ENCODE measurements around the gene ADGRL2.

ADGRL2 gene

DNA sequence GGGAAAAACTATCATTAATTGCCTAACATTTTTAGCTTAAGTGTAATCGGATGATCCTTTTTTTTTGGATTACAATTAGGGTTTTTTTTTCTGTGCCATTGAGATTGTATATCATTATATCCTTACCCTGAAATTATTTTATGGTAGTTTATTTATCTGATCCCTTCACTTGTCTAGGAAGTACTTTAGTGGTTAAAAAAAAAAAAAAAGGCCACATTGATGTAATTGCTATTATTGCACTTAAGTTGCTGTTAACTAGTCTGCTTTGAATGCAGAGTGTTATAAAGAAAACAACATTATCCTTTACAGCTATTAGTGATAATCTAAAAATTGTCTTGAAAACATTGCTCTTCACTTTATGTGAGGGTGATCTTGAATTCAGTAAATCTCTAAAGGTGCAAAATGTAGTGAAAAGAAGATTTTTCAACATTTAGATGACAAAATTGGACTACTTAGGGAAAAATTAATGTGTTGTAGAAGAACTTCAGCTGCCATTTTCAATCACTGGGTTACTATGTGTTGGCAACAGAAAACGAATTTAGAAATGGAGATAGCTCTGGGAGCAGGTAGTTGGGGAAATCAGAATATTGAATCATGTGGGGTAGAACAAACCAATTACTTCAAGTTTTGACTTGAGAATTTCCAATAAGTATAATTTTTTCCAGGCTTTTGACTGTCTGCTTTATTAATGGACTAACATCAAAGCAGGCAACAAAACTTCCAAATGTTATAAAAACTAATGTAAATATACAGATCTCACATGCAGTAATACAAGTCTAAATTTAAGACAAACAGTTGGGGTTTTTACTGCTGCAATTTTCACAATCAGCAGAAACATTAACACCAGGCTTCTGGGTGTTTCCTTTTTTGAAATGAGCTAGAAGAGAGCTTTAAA lies 5.0 kb downstream of the ADGRL2 start:
- no peak for DNase-seq (ENCODE audit: low read depth in 1 of 2, low spot score in 1 of 2)

DNA sequence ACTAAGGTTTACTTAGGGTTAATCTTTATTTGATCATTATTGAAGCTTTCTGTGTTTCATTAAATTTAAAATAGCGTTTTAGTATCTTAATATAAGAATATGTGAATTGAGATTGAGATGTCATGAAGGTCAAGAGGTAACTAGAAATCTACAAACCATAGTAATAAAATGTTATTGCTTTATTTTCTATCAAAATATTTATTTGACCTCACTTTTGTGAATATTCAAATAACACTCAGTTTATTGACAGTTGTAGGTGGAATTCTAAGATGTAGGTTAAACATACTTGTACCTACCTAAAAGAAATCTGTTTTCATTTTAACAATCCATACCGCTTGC lies 5.7 kb downstream of the ADGRL2 start:
- no peak for DNase-seq (ENCODE audit: low read depth in 1 of 2, low spot score in 1 of 2)

DNA sequence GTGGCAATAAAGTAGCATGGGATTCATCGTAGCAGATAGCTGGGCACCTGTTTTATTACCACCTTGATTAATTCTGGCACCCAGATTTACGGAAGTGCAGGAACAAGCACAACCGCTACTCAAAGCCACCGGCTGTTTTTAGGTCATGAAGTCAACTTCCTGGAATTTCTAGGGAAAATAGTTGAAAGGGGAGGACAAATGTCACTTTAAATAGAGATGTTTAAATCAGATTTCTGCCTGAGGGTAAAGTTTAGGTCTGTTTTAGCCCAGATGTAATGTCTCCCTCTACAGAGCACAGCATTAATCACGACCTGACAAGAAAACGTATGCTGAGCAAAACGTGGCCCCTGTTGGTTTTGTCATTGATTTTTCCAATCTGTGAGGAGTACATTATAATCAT lies 8.0 kb downstream of the ADGRL2 start:
- DNase-seq (ENCODE audit: low read depth in 1 of 2, low spot score in 1 of 2) = no peak

DNA sequence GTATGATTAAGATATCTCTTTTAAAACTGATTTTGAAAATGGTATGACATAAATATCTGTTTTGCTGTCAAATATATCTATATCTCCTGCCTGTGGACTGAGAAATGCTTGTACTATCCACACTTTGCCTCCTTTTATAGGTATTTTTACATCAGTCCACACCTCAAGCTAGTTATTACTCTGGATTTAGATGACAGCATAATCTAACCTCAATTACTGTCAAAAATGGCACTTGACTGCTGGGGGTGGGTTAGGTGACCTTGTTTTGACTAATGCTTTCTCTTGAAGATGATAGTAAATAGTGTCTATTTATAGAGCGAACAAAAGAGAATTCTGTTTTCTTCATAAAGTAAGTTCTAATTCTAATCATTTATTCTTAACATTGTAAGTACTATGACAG lies 9.1 kb downstream of the ADGRL2 start:
- DNase-seq (ENCODE audit: low read depth in 1 of 2, low spot score in 1 of 2) = no peak

DNA sequence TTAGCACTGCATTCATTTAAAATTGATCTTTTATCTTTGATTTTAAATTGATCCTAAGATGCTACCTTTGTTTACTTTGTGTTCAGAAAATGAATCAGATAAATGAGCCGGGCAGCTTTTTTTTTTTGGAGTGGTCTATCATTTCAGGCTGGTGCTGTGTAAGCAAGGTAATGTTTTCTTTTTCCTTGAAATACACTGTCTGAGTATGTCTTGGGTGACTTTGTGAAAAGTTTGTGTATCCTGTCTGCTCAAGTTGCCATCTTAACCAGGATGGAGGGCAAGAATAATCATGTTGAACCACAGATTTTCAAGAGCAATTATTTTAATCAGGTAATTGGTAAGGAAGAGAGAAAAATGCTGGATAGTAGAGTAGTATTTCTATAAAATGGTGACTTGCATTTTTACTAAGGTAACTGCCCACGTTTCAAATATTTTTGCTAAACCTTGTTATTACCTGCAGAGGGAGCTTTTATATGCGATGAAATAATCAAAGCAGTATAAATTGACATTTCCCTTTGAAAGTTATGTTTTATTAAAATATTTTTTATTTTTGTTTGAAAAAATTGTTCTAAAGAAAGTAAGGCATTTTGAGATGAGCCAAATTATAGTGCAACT lies 11.1 kb downstream of the ADGRL2 start:
- DNase-seq (ENCODE audit: low read depth in 1 of 2, low spot score in 1 of 2) = no peak

DNA sequence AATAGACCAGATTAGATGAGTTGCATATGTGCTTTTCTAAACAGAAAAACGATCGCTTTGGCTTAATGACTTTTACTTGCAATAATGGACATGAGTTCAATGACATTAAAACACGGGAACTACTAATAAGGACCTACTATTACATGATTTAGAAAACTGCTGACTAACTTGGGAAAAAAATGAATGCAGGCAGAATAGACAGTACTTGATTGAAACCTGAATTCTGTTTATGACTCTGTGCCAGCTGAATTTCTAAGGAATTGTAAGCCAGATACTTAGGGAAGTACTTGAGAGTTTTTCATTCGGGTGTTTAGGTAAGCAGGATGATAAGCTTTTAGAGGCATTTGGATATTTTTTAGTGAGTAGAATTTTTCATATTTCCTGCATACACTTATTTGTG lies 12.0 kb downstream of the ADGRL2 start:
- DNase-seq (ENCODE audit: low read depth in 1 of 2, low spot score in 1 of 2) = no peak

DNA sequence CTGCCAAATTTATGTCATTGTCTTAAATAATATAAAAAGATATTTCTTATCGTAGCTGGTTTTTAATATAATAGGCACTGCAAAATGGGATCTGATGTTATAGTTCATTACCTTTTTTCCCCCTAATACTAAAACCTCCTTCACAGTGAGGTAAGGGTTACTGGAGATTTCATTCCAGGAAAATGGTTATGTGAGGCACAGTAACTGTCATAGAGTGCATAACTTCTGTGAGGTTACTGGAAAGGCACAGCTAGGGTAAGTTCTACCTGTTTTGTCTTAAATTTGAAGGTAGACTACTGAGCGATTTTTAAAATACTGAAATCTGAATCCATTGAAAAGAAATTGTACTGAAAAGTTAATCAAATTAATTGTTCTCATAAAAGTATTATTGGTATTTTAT lies 13.0 kb downstream of the ADGRL2 start:
- DNase-seq (ENCODE audit: low read depth in 1 of 2, low spot score in 1 of 2) = no peak

DNA sequence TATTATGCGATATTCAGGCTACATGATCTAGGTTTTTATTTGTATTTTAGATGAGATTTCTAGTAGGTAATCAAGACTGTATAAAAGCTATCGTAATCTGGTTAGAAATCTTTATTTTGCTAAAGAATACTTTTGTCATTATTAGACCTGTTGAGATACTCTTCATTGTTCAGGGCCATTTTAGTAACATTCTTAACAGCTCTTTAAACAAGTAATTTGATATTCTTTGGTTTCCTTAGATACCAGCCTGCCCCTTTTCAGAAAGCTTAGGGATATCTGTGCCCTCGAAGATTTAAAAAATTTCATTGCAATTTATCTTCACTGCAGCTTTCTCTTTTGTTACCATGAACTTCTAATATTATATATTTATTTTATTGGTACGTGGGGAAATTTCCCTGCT lies 18.9 kb downstream of the ADGRL2 start:
- DNase-seq (ENCODE audit: low read depth in 1 of 2, low spot score in 1 of 2) = no peak

DNA sequence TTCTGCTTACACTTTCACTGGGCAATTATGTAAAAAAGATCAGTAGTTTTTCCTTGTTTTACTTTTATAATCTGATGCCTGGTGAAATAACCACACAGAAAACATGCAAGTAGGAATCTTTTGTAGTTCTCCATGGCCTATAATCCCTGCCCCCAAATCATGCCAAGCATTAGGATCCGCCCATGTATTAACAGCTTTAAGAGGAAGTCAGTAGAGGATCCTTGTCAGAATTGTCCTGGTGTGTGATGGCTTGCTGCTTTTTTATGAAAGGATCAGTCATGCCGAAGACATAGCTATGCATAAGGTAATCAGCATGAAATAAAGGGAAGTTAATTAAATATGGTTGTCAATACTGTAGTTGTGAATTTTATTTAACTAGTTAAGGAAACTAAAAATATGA lies 20.0 kb downstream of the ADGRL2 start:
- DNase-seq (ENCODE audit: low read depth in 1 of 2, low spot score in 1 of 2) = no peak

DNA sequence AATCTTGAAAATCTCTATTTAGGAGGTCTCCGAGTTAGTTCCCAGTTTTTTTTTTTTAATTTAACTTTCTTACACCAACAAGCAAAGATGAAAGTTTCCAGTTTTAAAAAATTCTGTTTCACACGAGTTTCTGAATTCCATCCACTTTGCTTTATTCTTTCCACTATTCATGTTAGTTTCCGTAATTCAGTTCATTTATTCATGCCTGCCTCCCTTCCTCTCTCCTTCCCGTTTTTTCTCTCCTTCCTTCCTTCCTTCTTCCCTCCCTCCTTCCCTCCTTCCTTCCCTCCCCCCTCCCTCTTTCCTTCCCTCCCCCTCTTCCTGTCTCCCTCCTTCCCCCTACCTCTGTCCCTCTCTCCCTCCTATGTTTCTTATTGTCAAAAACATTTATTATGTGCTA lies 22.3 kb downstream of the ADGRL2 start:
- no peak for DNase-seq (ENCODE audit: low read depth in 1 of 2, low spot score in 1 of 2)

DNA sequence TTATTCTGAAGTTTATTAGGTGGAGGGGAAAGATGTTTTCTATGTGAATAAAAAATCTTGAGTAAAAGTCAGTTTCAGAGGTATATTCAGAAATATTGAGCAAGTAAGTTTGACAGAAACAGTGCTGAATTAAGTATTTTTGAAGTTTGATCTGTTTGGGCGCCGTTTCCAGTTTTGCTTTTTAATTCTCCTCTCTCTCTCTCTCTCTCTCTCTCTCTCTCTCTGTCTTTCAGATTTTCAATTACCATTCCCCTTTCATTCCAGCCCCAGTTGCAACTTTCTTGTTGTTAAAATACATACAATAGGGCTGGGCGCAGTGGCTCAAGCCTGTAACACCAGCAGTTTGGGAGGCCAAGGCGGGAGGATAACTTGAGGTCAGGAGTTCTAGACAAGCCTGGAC lies 24.0 kb downstream of the ADGRL2 start:
- DNase-seq (ENCODE audit: low read depth in 1 of 2, low spot score in 1 of 2) = no peak

DNA sequence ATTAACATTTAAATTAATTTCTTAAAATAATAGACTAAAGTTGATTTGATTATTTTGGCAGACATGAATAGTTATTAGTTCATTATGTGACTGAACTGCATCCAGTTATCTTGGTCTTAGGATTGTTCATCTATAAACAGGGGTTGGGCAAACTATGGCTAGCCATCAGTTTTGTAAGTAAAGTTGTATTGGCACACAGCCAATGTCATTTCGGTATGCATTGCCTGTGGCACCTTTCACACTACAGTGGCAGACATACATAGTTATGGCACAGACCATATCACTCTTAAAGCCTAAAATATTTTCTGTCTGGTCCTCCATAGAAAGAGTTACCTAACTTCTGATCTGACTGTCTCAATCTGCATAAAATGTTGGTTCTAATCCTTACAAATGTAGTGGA lies 27.2 kb downstream of the ADGRL2 start:
- no peak for DNase-seq (ENCODE audit: low read depth in 1 of 2, low spot score in 1 of 2)

DNA sequence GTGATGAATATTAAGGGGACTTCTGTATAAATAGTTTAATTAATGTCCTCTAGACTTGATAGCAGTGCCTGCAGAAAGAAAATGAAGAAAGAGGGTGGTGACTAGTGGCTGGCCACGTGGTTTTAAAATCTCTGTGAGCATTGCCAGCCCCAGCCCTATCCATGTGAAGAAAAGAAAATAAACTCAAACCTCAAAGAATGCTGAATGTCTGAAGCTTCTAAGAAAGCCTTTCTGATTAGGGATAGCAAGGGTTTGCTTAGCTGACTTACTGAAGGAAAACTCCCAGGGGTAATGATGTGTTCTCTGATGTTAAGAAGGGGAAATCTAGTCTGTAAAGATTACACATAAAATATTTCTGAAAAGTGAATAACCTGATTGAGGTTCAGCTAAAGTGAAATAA lies 31.8 kb downstream of the ADGRL2 start:
- DNase-seq (ENCODE audit: low read depth in 1 of 2, low spot score in 1 of 2) = no peak

DNA sequence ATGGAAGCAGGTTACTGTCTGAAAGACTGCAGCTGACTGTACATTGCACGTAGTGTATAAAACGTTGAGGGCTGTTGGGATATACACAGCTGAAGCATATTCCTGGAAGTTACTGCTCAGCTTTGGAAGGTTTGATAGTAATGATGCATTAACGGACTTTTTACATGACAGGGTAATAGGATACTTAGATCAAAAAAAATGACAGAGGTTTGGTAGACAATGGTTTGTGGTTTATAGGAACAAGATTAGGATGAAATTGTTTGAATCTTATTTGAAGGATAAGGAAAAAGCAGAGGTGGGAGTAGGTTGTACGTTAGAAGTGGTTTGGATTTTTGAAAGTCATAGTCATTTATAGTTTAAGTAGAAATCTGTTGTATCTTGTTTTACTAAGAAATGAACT lies 33.0 kb downstream of the ADGRL2 start:
- DNase-seq (ENCODE audit: low read depth in 1 of 2, low spot score in 1 of 2) = no peak

DNA sequence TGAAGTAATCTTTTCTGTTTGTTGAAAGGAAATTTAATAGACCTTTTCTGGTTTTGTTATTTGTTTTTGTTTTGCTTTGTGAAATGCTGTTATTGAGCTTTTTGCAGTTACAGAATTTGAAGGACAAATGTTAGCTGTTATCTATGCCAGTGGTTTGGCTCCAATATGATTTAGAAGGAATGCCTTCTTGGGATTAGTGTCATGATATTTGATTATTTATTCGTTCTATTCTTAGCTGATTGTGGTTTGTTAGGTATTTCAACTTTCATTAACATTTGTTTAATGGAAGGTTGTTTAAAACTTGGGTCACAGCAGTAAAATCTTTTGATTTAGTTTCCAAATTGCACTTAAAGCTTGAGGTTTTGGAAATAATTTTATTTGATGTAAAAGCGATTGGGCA lies 33.5 kb downstream of the ADGRL2 start:
- DNase-seq (ENCODE audit: low read depth in 1 of 2, low spot score in 1 of 2) = no peak

DNA sequence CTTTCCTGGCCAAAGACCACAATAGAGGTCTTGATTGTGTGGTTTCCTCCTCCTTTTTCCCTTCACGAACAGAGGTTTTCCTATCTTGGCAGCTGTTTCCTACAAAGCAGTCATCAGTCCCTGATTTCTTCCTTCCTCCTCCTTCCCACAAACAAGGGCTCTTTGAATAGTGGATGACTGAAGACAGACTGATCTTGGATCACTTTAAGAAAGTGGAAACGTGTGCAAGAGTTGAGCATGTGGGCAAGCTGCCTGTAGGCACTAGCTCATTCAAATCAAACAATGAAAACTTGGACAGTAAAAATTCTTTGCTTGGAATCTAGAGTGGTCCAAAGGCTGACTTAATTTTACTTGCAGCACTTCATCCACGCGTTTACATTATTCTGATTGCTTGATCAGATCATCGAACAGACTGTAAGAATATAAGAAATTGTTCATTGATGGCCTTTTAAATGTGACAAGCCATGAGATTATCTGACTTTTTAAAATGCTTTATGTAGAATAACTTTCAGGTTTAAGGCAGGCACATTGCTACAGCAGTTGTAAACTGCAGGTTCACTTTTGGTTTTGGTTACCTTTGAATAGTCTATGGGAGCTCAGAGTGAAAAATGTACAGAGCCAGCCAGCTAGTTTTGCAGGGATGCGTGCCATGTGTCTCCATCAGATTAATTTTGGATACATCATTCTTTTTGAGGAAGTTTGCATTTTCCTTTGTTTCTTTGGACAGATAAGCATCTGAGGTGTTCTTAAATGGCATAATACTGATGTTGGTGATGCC lies 34.4 kb downstream of the ADGRL2 start:
- no peak for DNase-seq (ENCODE audit: low read depth in 1 of 2, low spot score in 1 of 2)

DNA sequence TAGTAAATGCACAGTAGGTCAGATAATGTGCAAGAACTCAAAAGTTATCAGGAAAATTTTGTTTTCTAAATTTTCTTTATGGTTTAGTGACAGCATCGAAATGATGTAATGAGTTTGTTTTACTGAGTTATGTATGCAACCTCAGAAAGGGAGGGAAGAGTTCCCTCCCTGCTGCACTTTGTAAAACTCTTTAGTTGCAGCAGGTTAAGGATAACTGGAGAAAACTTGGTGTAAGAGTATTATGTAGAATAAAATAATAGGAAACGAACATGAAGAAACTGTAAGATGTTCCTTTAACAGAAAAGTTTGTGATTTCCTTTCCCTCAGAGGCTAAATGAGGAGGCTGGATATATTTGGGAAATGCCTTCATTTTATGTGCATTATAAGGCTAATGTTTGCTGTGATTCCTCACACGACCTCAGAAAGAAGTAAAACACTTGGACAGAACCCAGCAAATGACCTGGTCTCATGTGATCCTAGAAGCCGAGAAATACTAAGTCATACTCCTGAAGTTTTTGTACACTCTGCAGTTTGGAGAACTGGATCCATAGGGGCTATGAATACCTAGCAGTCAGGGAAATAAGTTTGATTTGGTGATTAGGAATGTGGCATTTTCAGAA lies 35.4 kb downstream of the ADGRL2 start:
- no peak for DNase-seq (ENCODE audit: low read depth in 1 of 2, low spot score in 1 of 2)

DNA sequence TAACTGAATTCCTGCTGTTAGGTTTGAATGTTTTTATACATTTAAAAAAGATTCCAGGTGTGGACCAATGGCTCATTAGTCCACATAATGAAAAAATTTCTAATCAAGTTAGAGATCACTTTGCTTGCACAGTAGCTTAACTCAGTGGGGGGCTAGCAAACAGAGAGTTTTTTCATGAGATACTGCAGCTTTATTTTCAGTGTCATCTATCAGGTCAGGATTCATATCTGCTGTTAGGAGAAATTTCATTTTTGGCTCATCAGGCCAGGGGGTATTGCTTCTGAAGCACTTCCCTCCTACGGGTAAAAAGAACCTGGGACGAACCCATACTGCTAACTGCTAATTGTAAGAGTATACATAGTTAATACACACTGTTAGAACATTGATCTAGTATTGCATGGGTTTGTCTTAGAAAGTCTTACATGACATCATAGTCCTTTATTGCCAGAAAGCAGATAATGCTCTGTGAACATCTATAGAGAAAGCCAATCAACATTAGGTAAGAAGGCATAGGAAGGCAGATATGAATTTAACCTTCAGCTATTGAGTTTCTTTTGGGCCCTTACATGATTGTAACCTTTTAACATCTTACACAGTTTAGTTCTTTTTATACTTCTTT lies 38.0 kb downstream of the ADGRL2 start:
- no peak for DNase-seq (ENCODE audit: low read depth in 1 of 2, low spot score in 1 of 2)

DNA sequence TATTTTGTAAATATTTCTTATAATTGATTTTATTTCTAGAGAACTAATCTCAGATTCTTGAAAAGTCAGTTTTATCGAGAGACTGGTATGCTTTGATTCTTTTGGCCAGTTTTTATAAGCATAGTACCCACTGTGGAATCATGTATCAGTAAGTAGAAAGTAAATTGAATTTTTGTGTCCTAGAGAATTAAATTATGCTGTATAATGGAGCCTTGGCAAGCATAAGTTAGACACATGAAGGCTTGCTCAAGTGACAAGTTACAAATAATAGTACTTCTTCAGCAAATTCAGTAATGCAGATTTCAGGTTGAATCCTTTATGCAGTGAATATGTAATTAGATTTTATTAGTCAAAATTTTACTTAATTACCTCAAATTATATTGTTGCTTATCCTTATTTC lies 40.1 kb downstream of the ADGRL2 start:
- DNase-seq (ENCODE audit: low read depth in 1 of 2, low spot score in 1 of 2) = no peak

DNA sequence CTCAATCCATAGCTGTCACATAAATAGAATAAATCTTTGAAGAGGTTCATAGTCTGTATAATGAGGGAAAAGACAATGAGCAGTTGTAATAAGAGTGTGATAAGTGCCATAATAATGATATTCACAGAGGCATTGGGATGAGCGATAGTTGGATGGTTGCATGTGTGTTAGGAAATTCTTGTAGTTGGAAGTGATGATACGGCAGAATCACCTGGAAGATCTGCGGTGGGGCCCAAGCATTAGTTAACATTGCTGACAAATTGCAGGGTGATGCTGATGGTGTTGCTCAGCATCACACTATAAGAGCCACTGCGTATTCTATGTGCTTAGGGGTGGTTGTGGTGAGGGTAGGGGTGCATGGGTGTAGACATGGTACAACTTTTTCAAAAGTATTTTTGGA lies 41.1 kb downstream of the ADGRL2 start:
- DNase-seq (ENCODE audit: low read depth in 1 of 2, low spot score in 1 of 2) = no peak

DNA sequence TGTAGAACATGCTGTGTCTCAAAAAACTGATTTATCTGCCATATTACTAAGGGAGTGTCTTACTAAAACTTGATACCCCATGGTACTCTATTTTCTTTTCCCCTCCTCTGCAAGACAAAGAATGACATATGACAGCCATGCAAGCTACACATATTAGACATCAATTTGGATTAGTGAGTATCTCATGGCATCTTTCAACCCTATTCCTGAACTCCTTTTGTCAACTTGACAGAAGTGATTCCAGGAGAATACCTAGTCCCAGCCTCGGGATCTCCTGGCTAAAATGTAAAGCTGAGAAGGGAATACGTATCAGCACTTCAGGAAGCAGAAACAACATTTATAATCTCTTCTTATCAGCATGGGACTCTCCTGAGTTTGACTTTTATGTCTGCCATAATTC lies 43.7 kb downstream of the ADGRL2 start:
- DNase-seq (ENCODE audit: low read depth in 1 of 2, low spot score in 1 of 2) = no peak
